H1 (cell line): ENCODE results near the gene CDIPT.

Experiments
- CTBP2 ChIP-seq: IDR thresholded peaks from 2 replicates; pipeline ENCODE4 v1.7.0; 2011; ENCODE audit warnings: borderline replicate concordance, mild to moderate bottlenecking, moderate library complexity, mixed read lengths, low read length; ENCODE audit not compliant: insufficient read depth, insufficient read length
- EP300 ChIP-seq, 2 experiments: IDR thresholded peaks; 1 replicate in 1 of 2; 2 replicates in 1 of 2; pipeline ENCODE4 v1.6.1; 2011 to 2012; ENCODE audit warnings: low read depth in 2 of 2, low read length in 2 of 2, mild to moderate bottlenecking in 2 of 2, borderline replicate concordance in 1 of 2, inconsistent platforms in 1 of 2, moderate library complexity in 1 of 2
- GABPA ChIP-seq: IDR thresholded peaks from 2 replicates; pipeline ENCODE4 v1.6.1; 2011; ENCODE audit warnings: mild to moderate bottlenecking, low read length, moderate library complexity, borderline replicate concordance; ENCODE audit not compliant: insufficient read depth
- TF ChIP-seq, protein P1 (sequence below), 3 experiments: IDR thresholded peaks; 1 replicate in 2 of 3; 2 replicates in 1 of 3; pipeline versions ENCODE4 v1.5.1 to v1.6.1; 2011; ENCODE audit warnings: low read length in 3 of 3, mild to moderate bottlenecking in 3 of 3, inconsistent platforms in 2 of 3, low read depth in 1 of 3, moderate library complexity in 1 of 3; ENCODE audit not compliant: insufficient read depth in 1 of 3; ENCODE audit errors: control extremely low read depth in 1 of 3

DNA sequence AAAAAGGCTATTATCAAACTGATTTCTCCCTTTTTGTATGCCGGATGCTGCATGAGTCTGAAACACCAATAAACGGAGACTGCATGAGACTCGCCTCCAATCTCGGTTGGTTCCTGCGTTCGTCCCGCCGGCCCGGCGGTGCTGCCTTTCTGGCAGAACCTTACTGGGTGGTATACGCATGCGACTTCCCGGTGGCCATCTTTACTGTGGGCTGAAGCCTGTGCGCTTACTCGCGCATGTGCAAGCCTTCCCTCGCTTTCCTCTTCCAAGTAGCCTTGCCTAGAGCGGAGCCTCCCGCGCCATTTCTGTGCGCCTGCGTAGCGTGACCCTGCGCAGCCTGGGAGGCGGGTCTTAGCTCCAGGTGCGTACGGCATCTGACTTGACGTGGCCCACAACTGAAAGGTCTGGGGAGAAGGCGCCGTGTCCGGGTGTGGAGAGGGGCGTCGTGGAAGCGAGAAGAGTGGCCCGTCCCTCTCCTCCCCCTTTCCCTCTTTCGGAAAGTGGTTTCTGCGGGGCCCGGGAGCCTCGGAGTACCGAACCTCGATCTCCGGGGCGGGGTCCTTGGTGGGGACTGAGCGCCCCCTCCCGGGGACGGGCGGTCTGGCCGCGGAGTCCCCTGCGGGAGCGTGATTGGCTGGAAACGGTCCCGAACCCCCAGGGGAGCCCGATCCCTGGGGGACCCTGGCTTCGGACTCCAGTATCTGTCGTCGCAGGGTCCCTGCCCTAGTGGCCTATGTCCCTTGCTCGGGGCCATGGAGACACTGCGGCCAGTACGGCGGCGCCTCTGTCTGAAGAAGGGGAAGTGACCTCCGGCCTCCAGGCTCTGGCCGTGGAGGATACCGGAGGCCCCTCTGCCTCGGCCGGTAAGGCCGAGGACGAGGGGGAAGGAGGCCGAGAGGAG is 47.0 kb downstream of the CDIPT start, which contains the start of gene PAGR1:
- TF ChIP-seq EP300 (IDR thresholded peaks at IDR 0.05; ENCODE audit: borderline replicate concordance in 1 of 2, low read depth in 2 of 2, low read length in 2 of 2) (no peak), CTBP2 (peak; percentile 33), GABPA (no peak)
- TF ChIP-seq, protein P1, sequence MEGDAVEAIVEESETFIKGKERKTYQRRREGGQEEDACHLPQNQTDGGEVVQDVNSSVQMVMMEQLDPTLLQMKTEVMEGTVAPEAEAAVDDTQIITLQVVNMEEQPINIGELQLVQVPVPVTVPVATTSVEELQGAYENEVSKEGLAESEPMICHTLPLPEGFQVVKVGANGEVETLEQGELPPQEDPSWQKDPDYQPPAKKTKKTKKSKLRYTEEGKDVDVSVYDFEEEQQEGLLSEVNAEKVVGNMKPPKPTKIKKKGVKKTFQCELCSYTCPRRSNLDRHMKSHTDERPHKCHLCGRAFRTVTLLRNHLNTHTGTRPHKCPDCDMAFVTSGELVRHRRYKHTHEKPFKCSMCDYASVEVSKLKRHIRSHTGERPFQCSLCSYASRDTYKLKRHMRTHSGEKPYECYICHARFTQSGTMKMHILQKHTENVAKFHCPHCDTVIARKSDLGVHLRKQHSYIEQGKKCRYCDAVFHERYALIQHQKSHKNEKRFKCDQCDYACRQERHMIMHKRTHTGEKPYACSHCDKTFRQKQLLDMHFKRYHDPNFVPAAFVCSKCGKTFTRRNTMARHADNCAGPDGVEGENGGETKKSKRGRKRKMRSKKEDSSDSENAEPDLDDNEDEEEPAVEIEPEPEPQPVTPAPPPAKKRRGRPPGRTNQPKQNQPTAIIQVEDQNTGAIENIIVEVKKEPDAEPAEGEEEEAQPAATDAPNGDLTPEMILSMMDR (IDR thresholded peaks at IDR 0.05; ENCODE audit: control extremely low read depth in 1 of 3, insufficient read depth in 1 of 3, low read depth in 1 of 3, low read length in 3 of 3): peak in 2 of 3 experiments; percentile 71 to 78; a peak in 3 of 4 replicates
